H9 (cell line): ENCODE measurements around the gene DOK6. TPM values are rescaled to one million over a fixed set of nuclear protein-coding genes. Genes with fewer than 3 reads are reported as not detected.

Experiments
- DNase-seq: peaks from one replicate; pipeline ENCODE4 v3.0.0-alpha.2; 2017
- H2AFZ ChIP-seq: one replicate; pipeline ENCODE4 v1.6.1; 2013; ENCODE audit warnings: mild to moderate bottlenecking, low read length, control low read depth, moderate library complexity
- H2AK5ac ChIP-seq: 2 replicates; pipeline ENCODE4 v1.6.1; 2013; ENCODE audit warnings: low read length, control low read depth, mixed read lengths; ENCODE audit not compliant: insufficient read length
- H2BK120ac ChIP-seq: one replicate; pipeline ENCODE4 v1.6.1; 2013; ENCODE audit warnings: low read depth, mild to moderate bottlenecking, low read length, control low read depth, inconsistent platforms; ENCODE audit not compliant: poor library complexity, severe bottlenecking
- H2BK12ac ChIP-seq: 2 replicates; pipeline ENCODE4 v1.6.1; 2013; ENCODE audit warnings: low read length, control low read depth, mixed read lengths, low read depth; ENCODE audit not compliant: insufficient read length
- H2BK15ac ChIP-seq: 2 replicates; pipeline ENCODE4 v1.6.1; 2013; ENCODE audit warnings: low read depth, low read length, control low read depth
- H2BK20ac ChIP-seq: one replicate; pipeline ENCODE4 v1.6.1; 2013; ENCODE audit warnings: low read depth, mild to moderate bottlenecking, low read length, control low read depth, inconsistent platforms; ENCODE audit not compliant: poor library complexity, severe bottlenecking
- H2BK5ac ChIP-seq: 2 replicates; pipeline ENCODE4 v1.6.1; 2013; ENCODE audit warnings: low read length, control low read depth, mixed read lengths; ENCODE audit not compliant: insufficient read length
- H3K14ac ChIP-seq: 2 replicates; pipeline ENCODE4 v1.6.1; 2013; ENCODE audit warnings: low read length, control low read depth; ENCODE audit not compliant: insufficient read depth
- H3K18ac ChIP-seq: 2 replicates; pipeline ENCODE4 v1.6.1; 2013; ENCODE audit warnings: low read depth, mild to moderate bottlenecking, mixed read lengths, low read length, control low read depth; ENCODE audit not compliant: insufficient read length
- H3K23ac ChIP-seq: 2 replicates; pipeline ENCODE4 v1.6.1; 2013; ENCODE audit warnings: low read length, control low read depth, mixed read lengths, low read depth; ENCODE audit not compliant: insufficient read length
- H3K23me2 ChIP-seq: 2 replicates; pipeline ENCODE4 v1.6.1; 2013; ENCODE audit warnings: low read depth, mild to moderate bottlenecking, mixed read lengths, low read length, control low read depth; ENCODE audit not compliant: insufficient read length, poor library complexity, severe bottlenecking
- H3K27ac ChIP-seq: 2 replicates; pipeline ENCODE4 v1.5.1; 2013; ENCODE audit warnings: low read length, control low read depth, mixed read lengths, low read depth; ENCODE audit not compliant: insufficient read length
- H3K27me3 ChIP-seq: 2 replicates; pipeline ENCODE4 v1.6.1; 2013; ENCODE audit warnings: low read length, control low read depth, inconsistent platforms; ENCODE audit not compliant: insufficient read depth
- H3K4ac ChIP-seq: 2 replicates; pipeline ENCODE4 v1.6.1; 2013; ENCODE audit warnings: low read depth, mild to moderate bottlenecking, control low read depth, inconsistent platforms, low read length, moderate library complexity
- H3K4me1 ChIP-seq: 2 replicates; pipeline ENCODE4 v1.6.1; 2013; ENCODE audit warnings: low read length, control low read depth, inconsistent platforms; ENCODE audit not compliant: insufficient read depth
- H3K4me2 ChIP-seq: 2 replicates; pipeline ENCODE4 v1.6.1; 2013; ENCODE audit warnings: low read length, control low read depth, mixed read lengths; ENCODE audit not compliant: insufficient read length, insufficient read depth
- H3K56ac ChIP-seq: 2 replicates; pipeline ENCODE4 v1.6.1; 2013; ENCODE audit warnings: low read depth, mild to moderate bottlenecking, mixed read lengths, low read length, control low read depth; ENCODE audit not compliant: insufficient read length
- H3K79me1 ChIP-seq: 2 replicates; pipeline ENCODE4 v1.6.1; 2013; ENCODE audit warnings: low read depth, mild to moderate bottlenecking, moderate library complexity, low read length, control low read depth, inconsistent platforms; ENCODE audit not compliant: insufficient read depth, poor library complexity, severe bottlenecking
- H3K79me2 ChIP-seq: 2 replicates; pipeline ENCODE4 v1.6.1; 2013; ENCODE audit warnings: low read length, control low read depth, inconsistent platforms; ENCODE audit not compliant: insufficient read depth
- H3K9ac ChIP-seq: 2 replicates; pipeline ENCODE4 v1.6.1; 2013; ENCODE audit warnings: low read length, control low read depth, mixed read lengths; ENCODE audit not compliant: insufficient read length; ENCODE audit errors: extremely low read depth
- H3K9me3 ChIP-seq: one replicate; pipeline ENCODE4 v1.6.1; 2013; ENCODE audit warnings: low read depth, low read length, inconsistent platforms; ENCODE audit not compliant: control insufficient read depth
- H3T11ph ChIP-seq: one replicate; pipeline ENCODE4 v1.6.1; 2013; ENCODE audit warnings: mild to moderate bottlenecking, low read length, control low read depth, inconsistent platforms
- H4K20me1 ChIP-seq: one replicate; pipeline ENCODE4 v1.6.1; 2013; ENCODE audit not compliant: control insufficient read depth, insufficient read length, insufficient read depth
- H4K5ac ChIP-seq: 2 replicates; pipeline ENCODE4 v1.6.1; 2013; ENCODE audit warnings: low read depth, mild to moderate bottlenecking, mixed read lengths, low read length, control low read depth; ENCODE audit not compliant: insufficient read length
- H4K8ac ChIP-seq: replicated peaks from 2 replicates; pipeline ENCODE4 v1.6.1; 2013; ENCODE audit warnings: low read length, control low read depth, mixed read lengths, low read depth; ENCODE audit not compliant: insufficient read length
- H4K91ac ChIP-seq: 2 replicates; pipeline ENCODE4 v1.6.1; 2013; ENCODE audit warnings: low read depth, mild to moderate bottlenecking, moderate library complexity, mixed read lengths, low read length, control low read depth; ENCODE audit not compliant: insufficient read length
- H3K27ac Mint-ChIP-seq, 3 experiments: 2 replicates in 2 of 3; 3 replicates in 1 of 3; pipeline ENCODE4 v1.8.0; 2020 to 2021; ENCODE audit warnings: mixed read lengths in 3 of 3, mild to moderate bottlenecking in 1 of 3, moderate library complexity in 1 of 3
- H3K27me3 Mint-ChIP-seq: 2 replicates; pipeline ENCODE4 v1.8.0; 2021; ENCODE audit warnings: low read depth, mild to moderate bottlenecking, moderate library complexity, mixed read lengths
- H3K36me3 Mint-ChIP-seq, 3 experiments: 2 replicates in 2 of 3; 3 replicates in 1 of 3; pipeline ENCODE4 v1.8.0; 2020 to 2021; ENCODE audit warnings: low read depth in 3 of 3, mixed read lengths in 3 of 3; ENCODE audit not compliant: insufficient read depth in 1 of 3
- H3K4me1 Mint-ChIP-seq, 2 experiments: 2 replicates each; pipeline ENCODE4 v1.8.0; 2020; ENCODE audit warnings: mixed read lengths in 2 of 2
- H3K4me3 Mint-ChIP-seq, 2 experiments: 2 replicates in 1 of 2; 3 replicates in 1 of 2; pipeline ENCODE4 v1.8.0; 2020 to 2021; ENCODE audit warnings: mild to moderate bottlenecking in 2 of 2, mixed read lengths in 2 of 2, moderate library complexity in 1 of 2
- H3K9me3 Mint-ChIP-seq, 2 experiments: 2 replicates in 1 of 2; 3 replicates in 1 of 2; pipeline ENCODE4 v1.8.0; 2020; ENCODE audit warnings: mild to moderate bottlenecking in 2 of 2, mixed read lengths in 2 of 2, moderate library complexity in 1 of 2
- WGBS: extraction: QIAGEN DNeasy Blood & Tissue Kit; methylation state at CpG from one replicate; pipeline ENCODE4 v1.1.7; 2013; ENCODE audit warnings: missing lambda C conversion rate, low lambda C conversion rate, mixed read lengths; ENCODE audit not compliant: insufficient read length; ENCODE audit errors: extremely low coverage; 5-methylcytosine and 5-hydroxymethylcytosine counted together
- total RNA-seq: library from RNA; stranded (reverse); gene quantifications from 2 replicates; pipeline ENCODE4 v1.2.1, GENCODE V29; 2021
- TF ChIP-seq, protein P1 (sequence below): fragments of 200-600 bp; sonication (generic); conservative IDR thresholded peaks from 3 replicates; pipeline ENCODE4 v1.8.0; 2021; ENCODE audit warnings: antibody characterized with exemption, mild to moderate bottlenecking

The DOK6 gene
- total RNA-seq, 1 experiment from 2014 or later, result 0.20 TPM

DNA sequence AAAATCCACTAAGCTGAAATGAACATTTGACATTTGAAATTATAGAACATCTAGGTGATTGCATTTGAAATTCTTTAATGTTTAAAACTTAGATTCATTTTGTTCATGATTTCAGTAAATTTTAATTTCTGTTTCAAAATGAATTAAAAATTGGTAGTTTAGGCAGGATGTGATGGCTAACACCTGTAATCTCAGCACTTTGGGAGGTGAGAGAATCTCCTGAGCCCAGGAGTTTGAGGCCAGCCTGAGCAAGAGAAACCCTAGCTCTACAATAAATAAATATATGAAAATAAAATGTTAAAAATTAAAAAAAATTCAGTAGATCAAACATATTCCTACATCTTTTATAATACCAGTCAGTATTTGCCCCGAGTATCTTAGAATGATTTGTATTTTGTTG, 330.0 kb downstream of the DOK6 start:
- Histone ChIP-seq H3K27me3 (no peaks in the 10 kb centered on the region), H2AK5ac (no peak overlapping the region), H3K4ac (no peak overlapping the region), H3K27ac (no peak overlapping the region), H2BK12ac (no peak overlapping the region), H3K9ac (no peak overlapping the region), H3K23ac (no peak overlapping the region), H2BK5ac (no peak overlapping the region), H3K4me2 (no peak overlapping the region), H3K9me3 (peaks cover 7% of the 10 kb centered on the region), H2AFZ (no peak overlapping the region), H2BK120ac (no peak overlapping the region), H3K23me2 (no peaks in the 10 kb centered on the region), H4K5ac (no peak overlapping the region), H3K56ac (no peak overlapping the region), H2BK15ac (no peak overlapping the region), H3K4me1 (no peaks in the 10 kb centered on the region), H3K79me2 (no peaks in the 10 kb centered on the region), H2BK20ac (no peak overlapping the region), H4K91ac (no peak overlapping the region), H3K79me1 (no peaks in the 10 kb centered on the region), H3K18ac (no peak overlapping the region), H4K8ac (no peak overlapping the region), H3T11ph (no peak overlapping the region), H3K14ac (no peak overlapping the region), H4K20me1 (no peaks in the 10 kb centered on the region)
- DNase-seq, result no peak
- Mint-ChIP-seq H3K27me3 (no peaks in the 10 kb centered on the region), H3K4me1 (peaks cover 0 to 2% of the 10 kb centered on the region in 2 experiments; a peak in 3 of 4 replicates), H3K4me3 (no peak overlapping the region), H3K36me3 (peaks cover 3 to 7% (median 4%) of the 10 kb centered on the region in 3 experiments; a peak in 6 of 7 replicates), H3K9me3 (peaks cover 6 to 9% of the 10 kb centered on the region in 2 experiments), H3K27ac (no peak overlapping the region)
- TF ChIP-seq, protein P1, sequence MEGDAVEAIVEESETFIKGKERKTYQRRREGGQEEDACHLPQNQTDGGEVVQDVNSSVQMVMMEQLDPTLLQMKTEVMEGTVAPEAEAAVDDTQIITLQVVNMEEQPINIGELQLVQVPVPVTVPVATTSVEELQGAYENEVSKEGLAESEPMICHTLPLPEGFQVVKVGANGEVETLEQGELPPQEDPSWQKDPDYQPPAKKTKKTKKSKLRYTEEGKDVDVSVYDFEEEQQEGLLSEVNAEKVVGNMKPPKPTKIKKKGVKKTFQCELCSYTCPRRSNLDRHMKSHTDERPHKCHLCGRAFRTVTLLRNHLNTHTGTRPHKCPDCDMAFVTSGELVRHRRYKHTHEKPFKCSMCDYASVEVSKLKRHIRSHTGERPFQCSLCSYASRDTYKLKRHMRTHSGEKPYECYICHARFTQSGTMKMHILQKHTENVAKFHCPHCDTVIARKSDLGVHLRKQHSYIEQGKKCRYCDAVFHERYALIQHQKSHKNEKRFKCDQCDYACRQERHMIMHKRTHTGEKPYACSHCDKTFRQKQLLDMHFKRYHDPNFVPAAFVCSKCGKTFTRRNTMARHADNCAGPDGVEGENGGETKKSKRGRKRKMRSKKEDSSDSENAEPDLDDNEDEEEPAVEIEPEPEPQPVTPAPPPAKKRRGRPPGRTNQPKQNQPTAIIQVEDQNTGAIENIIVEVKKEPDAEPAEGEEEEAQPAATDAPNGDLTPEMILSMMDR, result no peak
- WGBS, result no CpG with 5 or more reads among the region's 1 CpG
